ENCODE results near the gene APP.

DNA sequence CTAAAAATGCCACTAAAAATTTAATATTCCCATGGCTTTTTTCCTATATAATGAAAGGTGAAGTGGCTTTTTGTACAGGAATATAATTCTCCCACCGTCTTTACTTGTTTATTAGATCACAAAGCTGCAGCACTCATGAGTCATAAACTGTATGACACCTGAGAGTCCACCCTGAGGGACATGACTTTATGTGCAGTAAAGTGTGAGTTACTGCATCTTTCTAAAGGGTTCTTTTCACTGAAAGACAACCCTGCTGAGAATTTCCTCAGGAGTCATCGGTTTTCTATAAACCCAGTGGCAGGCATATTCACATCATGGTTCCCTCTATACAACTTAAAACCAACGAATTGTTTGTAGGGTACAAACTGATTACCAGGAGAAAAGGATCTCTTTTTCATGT is 77.4 kb downstream of the APP start:
- TF ChIP-seq, protein P1, sequence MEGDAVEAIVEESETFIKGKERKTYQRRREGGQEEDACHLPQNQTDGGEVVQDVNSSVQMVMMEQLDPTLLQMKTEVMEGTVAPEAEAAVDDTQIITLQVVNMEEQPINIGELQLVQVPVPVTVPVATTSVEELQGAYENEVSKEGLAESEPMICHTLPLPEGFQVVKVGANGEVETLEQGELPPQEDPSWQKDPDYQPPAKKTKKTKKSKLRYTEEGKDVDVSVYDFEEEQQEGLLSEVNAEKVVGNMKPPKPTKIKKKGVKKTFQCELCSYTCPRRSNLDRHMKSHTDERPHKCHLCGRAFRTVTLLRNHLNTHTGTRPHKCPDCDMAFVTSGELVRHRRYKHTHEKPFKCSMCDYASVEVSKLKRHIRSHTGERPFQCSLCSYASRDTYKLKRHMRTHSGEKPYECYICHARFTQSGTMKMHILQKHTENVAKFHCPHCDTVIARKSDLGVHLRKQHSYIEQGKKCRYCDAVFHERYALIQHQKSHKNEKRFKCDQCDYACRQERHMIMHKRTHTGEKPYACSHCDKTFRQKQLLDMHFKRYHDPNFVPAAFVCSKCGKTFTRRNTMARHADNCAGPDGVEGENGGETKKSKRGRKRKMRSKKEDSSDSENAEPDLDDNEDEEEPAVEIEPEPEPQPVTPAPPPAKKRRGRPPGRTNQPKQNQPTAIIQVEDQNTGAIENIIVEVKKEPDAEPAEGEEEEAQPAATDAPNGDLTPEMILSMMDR (conservative IDR thresholded peaks at IDR 0.05; ENCODE audit: low read depth, low read length), result no peak
- no peak for TF ChIP-seq EZH2phosphoT487 (IDR thresholded peaks at IDR 0.05; ENCODE audit: borderline replicate concordance, low read length)

Data from PC-3 (cell line).